Inflammatory macrophage treated with lipopolysaccharide for 4 hours (primary cell): ENCODE measurements around the gene KRTAP5-10.
A peak's percentile ranks its signal among the peaks of the same experiment; 100 is the strongest.
"Not testable (repeated sequence)": the region's sequence is repeated elsewhere in the genome, so short reads cannot be mapped to it uniquely, and the experiment has no call there.

Experiments
- DNase-seq: peaks from one replicate; pipeline ENCODE4 v3.0.0-alpha.2; 2020

Gene KRTAP5-10

GRCh38 chr11:71542879-71543777 lies 22.2 kb upstream of the KRTAP5-10 start:
- peak; percentile 56 for DNase-seq

GRCh38 chr11:71543866-71544265 lies 21.5 kb upstream of the KRTAP5-10 start:
- peak; percentile 60 for DNase-seq

GRCh38 chr11:71544525-71545214 lies 20.7 kb upstream of the KRTAP5-10 start:
- no peak for DNase-seq

- no peak for DNase-seq
Measured at GRCh38 chr11:71545405-71545966, 19.9 kb upstream of the KRTAP5-10 start.

- no peak for DNase-seq
Measured at GRCh38 chr11:71548120-71548519, 17.2 kb upstream of the KRTAP5-10 start, which contains the start of gene KRTAP5-9. Gene KRTAP5-9, plus strand, starts transcription at chr11:71548420. Its CDS starts 238 bp downstream, at chr11:71548658.

GRCh38 chr11:71548716-71549151 lies 16.6 kb upstream of the KRTAP5-10 start:
- DNase-seq: no peak

GRCh38 chr11:71551711-71552110 lies 13.7 kb upstream of the KRTAP5-10 start:
- peak; percentile 88 for DNase-seq

- DNase-seq: no peak
Measured at GRCh38 chr11:71554996-71555395, 10.4 kb upstream of the KRTAP5-10 start.

GRCh38 chr11:71555508-71555907 lies 9.9 kb upstream of the KRTAP5-10 start:
- no peak for DNase-seq

GRCh38 chr11:71556018-71556417 lies 9.3 kb upstream of the KRTAP5-10 start:
- no peak for DNase-seq

- no peak for DNase-seq
Measured at GRCh38 chr11:71557257-71557656, 8.1 kb upstream of the KRTAP5-10 start.

GRCh38 chr11:71558996-71559395 lies 6.4 kb upstream of the KRTAP5-10 start:
- DNase-seq: no peak

GRCh38 chr11:71562120-71562519 lies 3.2 kb upstream of the KRTAP5-10 start:
- no peak for DNase-seq

GRCh38 chr11:71563406-71563805 lies 2.0 kb upstream of the KRTAP5-10 start:
- peak; percentile 76 for DNase-seq

GRCh38 chr11:71564430-71564829 lies 933 bp upstream of the KRTAP5-10 start:
- DNase-seq: no peak

- DNase-seq: no peak
Measured at GRCh38 chr11:71566081-71566620, 788 bp downstream of the KRTAP5-10 start.

- DNase-seq: not testable (repeated sequence)
Measured at GRCh38 chr11:71566626-71567599, 1.6 kb downstream of the KRTAP5-10 start.

- DNase-seq: not testable (repeated sequence)
Measured at GRCh38 chr11:71567633-71568032, 2.3 kb downstream of the KRTAP5-10 start.

GRCh38 chr11:71568704-71569349 lies 3.5 kb downstream of the KRTAP5-10 start:
- no peak for DNase-seq

GRCh38 chr11:71571101-71571850 lies 5.9 kb downstream of the KRTAP5-10 start:
- not testable (repeated sequence) for DNase-seq

- DNase-seq: no peak
Measured at GRCh38 chr11:71572811-71573210, 7.4 kb downstream of the KRTAP5-10 start.
